A549 (cell line): ENCODE measurements around the gene ROBO3. TPM values are rescaled to one million over a fixed set of nuclear protein-coding genes. Genes with fewer than 3 reads are reported as not detected.

Source experiments
- ATAC-seq, 2 experiments: fragments of 200-7000 bp in 1 of 2; fragments of >200 bp in 1 of 2; cut with Nextera tagmentation in 1 of 2; cut with Tn5 transposase in 1 of 2; 3 replicates each; pipeline versions ENCODE4 v1.8.0 to v1.9.1; 2018 to 2020; ENCODE audit warnings: mild to moderate bottlenecking in 1 of 2, moderate library complexity in 1 of 2
- CTCF ChIA-PET: fragments of 300-600 bp; sonication (Branson Sonifier 250); formaldehyde crosslinking; extraction: SDS; loops from one replicate; lab custom pipeline; 2021; ENCODE audit warnings: antibody characterized with exemption, inconsistent platforms; lab: Yijun Ruan, JAX
- POLR2A ChIA-PET: fragments of 350-600 bp; formaldehyde crosslinking; extraction: SDS; loops from one replicate; lab custom pipeline; 2021; ENCODE audit warnings: antibody characterized with exemption, inconsistent platforms; lab: Yijun Ruan, JAX
- DNase-seq, 2 experiments: peaks; one replicate each; pipeline versions ENCODE4 v3.0.0 to v3.0.0-alpha.2; 2011 to 2016; ENCODE audit warnings: low read depth in 1 of 2, low spot score in 1 of 2
- FAIRE-seq: peaks from 2 replicates; lab custom pipeline; 2011; peaks lifted over from hg19 to GRCh38; lab: Jason Lieb, UNC
- H3K27ac ChIP-seq, 2 experiments: fragments of >200 bp; sonication (Bioruptor Twin); formaldehyde crosslinking; 3 replicates each; pipeline ENCODE4 v1.5.1; 2016 to 2017
- H3K4me1 ChIP-seq: fragments of >200 bp; sonication (Bioruptor Twin); formaldehyde crosslinking; 3 replicates; pipeline ENCODE4 v1.6.1; 2016
- H3K4me2 ChIP-seq: fragments of >200 bp; sonication (Bioruptor Twin); formaldehyde crosslinking; 3 replicates; pipeline ENCODE4 v1.6.1; 2016
- H3K4me3 ChIP-seq: fragments of >200 bp; sonication (Bioruptor Twin); formaldehyde crosslinking; 3 replicates; pipeline ENCODE4 v1.5.1; 2016
- H3K9me3 ChIP-seq: fragments of >200 bp; sonication (Bioruptor Twin); formaldehyde crosslinking; 3 replicates; pipeline ENCODE4 v1.6.1; 2016
- BCL3 ChIP-seq: fragments of >200 bp; sonication (Bioruptor Twin); formaldehyde crosslinking; IDR thresholded peaks from 3 replicates; pipeline ENCODE4 v1.6.1; 2016
- E2F6 ChIP-seq: IDR thresholded peaks from 2 replicates; pipeline ENCODE4 v1.6.1; 2012; ENCODE audit warnings: low read depth, borderline replicate concordance
- ELK1 ChIP-seq: fragments of 150-350 bp; IDR thresholded peaks from 2 replicates; pipeline ENCODE4 v1.6.1; 2014; ENCODE audit warnings: low read depth, mild to moderate bottlenecking, low read length
- GATA3 ChIP-seq: IDR thresholded peaks from 2 replicates; pipeline ENCODE4 v1.6.1; 2012; ENCODE audit warnings: borderline replicate concordance
- HOXB13 ChIP-seq: fragments of 250-450 bp; sonication (Bioruptor Pico); IDR thresholded peaks from 2 replicates; pipeline ENCODE4 v1.5.0; 2020; ENCODE audit warnings: low read depth, mild to moderate bottlenecking, moderate library complexity
- JUN ChIP-seq, 2 experiments: fragments of >200 bp; sonication (Bioruptor Twin); formaldehyde crosslinking; IDR thresholded peaks; 2 replicates in 1 of 2; 3 replicates in 1 of 2; pipeline ENCODE4 v1.6.1; 2016 to 2017
- KDM5A ChIP-seq: fragments of 200-600 bp; sonication (generic); IDR thresholded peaks from 2 replicates; pipeline ENCODE4 v1.6.1; 2016; ENCODE audit warnings: antibody characterized with exemption, mild to moderate bottlenecking
- MAFK ChIP-seq: fragments of 450-650 bp; IDR thresholded peaks from 2 replicates; pipeline ENCODE4 v1.6.1; 2014; ENCODE audit not compliant: partially characterized antibody
- MAZ ChIP-seq: fragments of 150-350 bp; IDR thresholded peaks from 2 replicates; pipeline ENCODE4 v1.6.1; 2014; ENCODE audit warnings: antibody characterized with exemption, low read depth, low read length, borderline replicate concordance
- MYC ChIP-seq: IDR thresholded peaks from 2 replicates; pipeline ENCODE4 v1.6.1; 2012; ENCODE audit warnings: mild to moderate bottlenecking, inconsistent platforms, low read length, improper control_type of control experiment, borderline replicate concordance
- NFE2L2 ChIP-seq: fragments of 150-350 bp; conservative IDR thresholded peaks from 2 replicates; pipeline ENCODE4 v1.6.1; 2014; ENCODE audit warnings: low read length
- NR3C1 ChIP-seq: fragments of >200 bp; sonication (Bioruptor Twin); formaldehyde crosslinking; IDR thresholded peaks from 3 replicates; pipeline ENCODE4 v1.6.1; 2017
- PHF8 ChIP-seq: fragments of 200-600 bp; sonication (generic); IDR thresholded peaks from 2 replicates; pipeline ENCODE4 v1.6.1; 2016; ENCODE audit warnings: low read depth, mild to moderate bottlenecking, antibody characterized with exemption, moderate library complexity, borderline replicate concordance
- POLR2AphosphoS2 ChIP-seq: conservative IDR thresholded peaks from 2 replicates; pipeline ENCODE4 v1.6.1; 2012; ENCODE audit warnings: low read length, improper control_type of control experiment, inconsistent platforms
- RAD21 ChIP-seq, 2 experiments: fragments of >200 bp in 1 of 2; sonication (Bioruptor Twin) in 1 of 2; formaldehyde crosslinking in 1 of 2; IDR thresholded peaks in 1 of 2; conservative IDR thresholded peaks in 1 of 2; 2 replicates in 1 of 2; 3 replicates in 1 of 2; pipeline ENCODE4 v1.6.1; 2012 to 2018; ENCODE audit warnings: inconsistent platforms in 1 of 2
- RNF2 ChIP-seq: fragments of 200-600 bp; sonication (generic); IDR thresholded peaks from 2 replicates; pipeline ENCODE4 v1.6.1; 2016; ENCODE audit warnings: low read depth, mild to moderate bottlenecking, antibody characterized with exemption, moderate library complexity, borderline replicate concordance
- USF2 ChIP-seq: fragments of 450-650 bp; IDR thresholded peaks from 2 replicates; pipeline ENCODE4 v1.6.1; 2014; ENCODE audit warnings: antibody characterized with exemption
- ZSCAN20 ChIP-seq: fragments of 250-450 bp; sonication (Bioruptor Pico); IDR thresholded peaks from 2 replicates; pipeline ENCODE4 v1.8.0; 2022; ENCODE audit warnings: mild to moderate bottlenecking, moderate library complexity
- WGBS: methylation state at CpG from one replicate; pipeline ENCODE4 v1.1.6; 2017; ENCODE audit errors: missing lambda C conversion rate; 5-methylcytosine and 5-hydroxymethylcytosine counted together
- polyA plus RNA-seq, 4 experiments: library from polyadenylated mRNA; depleted of rRNA in 3 of 4; stranded (reverse); fragments of >200 nt; fragmentation: RNase III in 1 of 4; extraction: RNeasy Plus Mini Kit Qiagen cat#74134 plus additional on column Dnase treatment in 1 of 4; gene quantifications; 2 replicates in 3 of 4; 3 replicates in 1 of 4; pipeline ENCODE4 v1.2.3, GENCODE V29; 2011 to 2017
- TF ChIP-seq, protein P1 (sequence below): fragments of 250-450 bp; sonication (Bioruptor Pico); IDR thresholded peaks from 2 replicates; pipeline ENCODE4 v1.5.0; 2020; ENCODE audit warnings: low read depth, mild to moderate bottlenecking, moderate library complexity
- TF ChIP-seq, protein P2 (sequence below): IDR thresholded peaks from 2 replicates; pipeline ENCODE4 v1.6.1; 2012

Gene ROBO3
- polyA plus RNA-seq, 2 of the 4 experiments (the other 2 are of a cell fraction) = 2.1 to 2.8 TPM

DNA sequence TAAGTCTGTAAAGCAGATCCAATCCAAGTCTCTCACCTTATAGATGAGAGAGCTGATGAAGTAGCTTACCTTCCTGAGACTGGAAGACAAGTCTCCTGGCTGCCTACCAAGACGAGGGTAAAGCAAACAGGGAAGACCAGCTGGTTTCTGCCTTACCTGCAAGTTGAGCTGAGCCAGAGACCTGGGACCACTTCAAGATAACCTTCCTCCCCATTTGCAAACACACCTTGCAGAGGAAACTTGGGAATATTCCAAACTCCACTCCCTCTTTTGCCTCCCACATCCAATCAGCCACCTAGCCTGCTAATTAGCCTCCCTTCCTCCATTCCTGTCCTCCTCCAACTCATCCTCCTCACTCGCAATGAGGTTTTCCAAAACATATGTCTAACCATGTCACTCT lies 23.4 kb upstream of the ROBO3 start:
- no peak for DNase-seq
- H3K4me1 ChIP-seq = 0 out of 3 replicates have a peak, but pooled peaks cover 3% of the 10 kb centered on the region
- no peak for ATAC-seq
- no peaks in the 10 kb centered on the region; the same call in 2 of the 3 replicates for H3K9me3 ChIP-seq
- H3K4me2 ChIP-seq = no peak overlapping the region
- no peak overlapping the region for H3K27ac ChIP-seq
- no peak for FAIRE-seq
- H3K4me3 ChIP-seq = no peak overlapping the region
- POLR2A ChIA-PET = no interaction called here
- TF ChIP-seq NR3C1 (no peak), BCL3 (no peak), JUN (IDR thresholded peaks at IDR 0.05) (no peak), MYC (no peak), POLR2AphosphoS2 (no peak), NFE2L2 (no peak), RAD21 (conservative IDR thresholded peaks at IDR 0.05 in 1 of 2, IDR thresholded peaks at IDR 0.05 in 1 of 2) (no peak), ELK1 (no peak), USF2 (no peak), MAZ (no peak)
- TF ChIP-seq, all 56 proteins: peak for 0
- CTCF ChIA-PET = interaction anchor here (0.8 to 1.4 kb wide), 2 partner anchors 25 to 96 kb away, joined by 3 to 5 read pairs; no protein-coding TSS in a partner anchor
- WGBS = 42% methylated on average over 2 of the region's 2 CpGs

DNA sequence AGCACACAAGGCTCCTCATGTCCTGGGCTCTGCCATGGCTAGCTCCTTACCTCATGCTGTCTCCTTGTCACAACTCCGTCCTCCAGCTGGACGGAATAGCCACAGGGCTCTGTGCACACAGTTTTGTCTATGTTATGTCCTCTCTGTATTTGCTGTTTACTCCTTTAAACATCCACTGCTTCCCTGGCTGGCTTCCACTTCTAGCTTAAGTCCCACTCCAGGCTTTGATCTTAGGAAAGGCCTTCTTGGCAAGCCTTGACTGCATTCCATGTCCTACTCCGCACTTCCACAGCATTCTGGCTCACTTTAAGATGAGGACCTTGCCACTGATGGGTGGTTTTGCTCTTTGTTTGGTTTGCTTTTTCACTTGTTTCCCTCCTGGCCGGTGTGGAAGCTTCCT lies 22.9 kb upstream of the ROBO3 start:
- 54% methylated on average over 4 of the region's 4 CpGs for WGBS
- no peak overlapping the region for H3K4me2 ChIP-seq
- no peak overlapping the region for H3K4me3 ChIP-seq
- ATAC-seq (no peak), FAIRE-seq (no peak), DNase-seq (no peak)
- POLR2A ChIA-PET = no interaction called here
- CTCF ChIA-PET = interaction anchor here (0.6 to 1.4 kb wide), 3 partner anchors 24 to 96 kb away, joined by 3 to 5 read pairs (median 3); no protein-coding TSS in a partner anchor
- H3K4me1 ChIP-seq = 0 out of 3 replicates have a peak, but pooled peaks cover under 1% of the 10 kb centered on the region
- TF ChIP-seq HOXB13 (CRISPR knock-in tag) (no peak), GATA3 (no peak), NFE2L2 (no peak), E2F6 (no peak), MYC (no peak), NR3C1 (no peak), POLR2AphosphoS2 (no peak), JUN (IDR thresholded peaks at IDR 0.05) (no peak), MAFK (no peak), ZSCAN20 (CRISPR knock-in tag) (no peak), ELK1 (no peak), PHF8 (no peak), RNF2 (no peak), KDM5A (no peak)
- TF ChIP-seq, protein P1, sequence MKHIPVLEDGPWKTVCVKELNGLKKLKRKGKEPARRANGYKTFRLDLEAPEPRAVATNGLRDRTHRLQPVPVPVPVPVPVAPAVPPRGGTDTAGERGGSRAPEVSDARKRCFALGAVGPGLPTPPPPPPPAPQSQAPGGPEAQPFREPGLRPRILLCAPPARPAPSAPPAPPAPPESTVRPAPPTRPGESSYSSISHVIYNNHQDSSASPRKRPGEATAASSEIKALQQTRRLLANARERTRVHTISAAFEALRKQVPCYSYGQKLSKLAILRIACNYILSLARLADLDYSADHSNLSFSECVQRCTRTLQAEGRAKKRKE (CRISPR knock-in tag) = no peak
- TF ChIP-seq, protein P2, sequence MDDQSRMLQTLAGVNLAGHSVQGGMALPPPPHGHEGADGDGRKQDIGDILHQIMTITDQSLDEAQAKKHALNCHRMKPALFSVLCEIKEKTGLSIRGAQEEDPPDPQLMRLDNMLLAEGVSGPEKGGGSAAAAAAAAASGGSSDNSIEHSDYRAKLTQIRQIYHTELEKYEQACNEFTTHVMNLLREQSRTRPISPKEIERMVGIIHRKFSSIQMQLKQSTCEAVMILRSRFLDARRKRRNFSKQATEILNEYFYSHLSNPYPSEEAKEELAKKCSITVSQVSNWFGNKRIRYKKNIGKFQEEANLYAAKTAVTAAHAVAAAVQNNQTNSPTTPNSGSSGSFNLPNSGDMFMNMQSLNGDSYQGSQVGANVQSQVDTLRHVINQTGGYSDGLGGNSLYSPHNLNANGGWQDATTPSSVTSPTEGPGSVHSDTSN = no peak
- H3K27ac ChIP-seq = no peak overlapping the region
- H3K9me3 ChIP-seq = no peaks in the 10 kb centered on the region; the same call in 2 of the 3 replicates
